H9 (cell line): ENCODE data around the gene GNAO1. TPM values are rescaled to one million over a fixed set of nuclear protein-coding genes. Genes with fewer than 3 reads are reported as not detected.

ENCODE experiments used
- DNase-seq: peaks from one replicate; pipeline ENCODE4 v3.0.0-alpha.2; 2017
- H2AFZ ChIP-seq: one replicate; pipeline ENCODE4 v1.6.1; 2013; ENCODE audit warnings: mild to moderate bottlenecking, low read length, control low read depth, moderate library complexity
- H2AK5ac ChIP-seq: 2 replicates; pipeline ENCODE4 v1.6.1; 2013; ENCODE audit warnings: low read length, control low read depth, mixed read lengths; ENCODE audit not compliant: insufficient read length
- H2BK120ac ChIP-seq: one replicate; pipeline ENCODE4 v1.6.1; 2013; ENCODE audit warnings: low read depth, mild to moderate bottlenecking, low read length, control low read depth, inconsistent platforms; ENCODE audit not compliant: poor library complexity, severe bottlenecking
- H2BK12ac ChIP-seq: 2 replicates; pipeline ENCODE4 v1.6.1; 2013; ENCODE audit warnings: low read length, control low read depth, mixed read lengths, low read depth; ENCODE audit not compliant: insufficient read length
- H2BK15ac ChIP-seq: 2 replicates; pipeline ENCODE4 v1.6.1; 2013; ENCODE audit warnings: low read depth, low read length, control low read depth
- H2BK20ac ChIP-seq: one replicate; pipeline ENCODE4 v1.6.1; 2013; ENCODE audit warnings: low read depth, mild to moderate bottlenecking, low read length, control low read depth, inconsistent platforms; ENCODE audit not compliant: poor library complexity, severe bottlenecking
- H2BK5ac ChIP-seq: 2 replicates; pipeline ENCODE4 v1.6.1; 2013; ENCODE audit warnings: low read length, control low read depth, mixed read lengths; ENCODE audit not compliant: insufficient read length
- H3K14ac ChIP-seq: 2 replicates; pipeline ENCODE4 v1.6.1; 2013; ENCODE audit warnings: low read length, control low read depth; ENCODE audit not compliant: insufficient read depth
- H3K18ac ChIP-seq: 2 replicates; pipeline ENCODE4 v1.6.1; 2013; ENCODE audit warnings: low read depth, mild to moderate bottlenecking, mixed read lengths, low read length, control low read depth; ENCODE audit not compliant: insufficient read length
- H3K23ac ChIP-seq: 2 replicates; pipeline ENCODE4 v1.6.1; 2013; ENCODE audit warnings: low read length, control low read depth, mixed read lengths, low read depth; ENCODE audit not compliant: insufficient read length
- H3K23me2 ChIP-seq: 2 replicates; pipeline ENCODE4 v1.6.1; 2013; ENCODE audit warnings: low read depth, mild to moderate bottlenecking, mixed read lengths, low read length, control low read depth; ENCODE audit not compliant: insufficient read length, poor library complexity, severe bottlenecking
- H3K27ac ChIP-seq: 2 replicates; pipeline ENCODE4 v1.5.1; 2013; ENCODE audit warnings: low read length, control low read depth, mixed read lengths, low read depth; ENCODE audit not compliant: insufficient read length
- H3K27me3 ChIP-seq: 2 replicates; pipeline ENCODE4 v1.6.1; 2013; ENCODE audit warnings: low read length, control low read depth, inconsistent platforms; ENCODE audit not compliant: insufficient read depth
- H3K4ac ChIP-seq: 2 replicates; pipeline ENCODE4 v1.6.1; 2013; ENCODE audit warnings: low read depth, mild to moderate bottlenecking, control low read depth, inconsistent platforms, low read length, moderate library complexity
- H3K4me1 ChIP-seq: 2 replicates; pipeline ENCODE4 v1.6.1; 2013; ENCODE audit warnings: low read length, control low read depth, inconsistent platforms; ENCODE audit not compliant: insufficient read depth
- H3K4me2 ChIP-seq: 2 replicates; pipeline ENCODE4 v1.6.1; 2013; ENCODE audit warnings: low read length, control low read depth, mixed read lengths; ENCODE audit not compliant: insufficient read length, insufficient read depth
- H3K56ac ChIP-seq: 2 replicates; pipeline ENCODE4 v1.6.1; 2013; ENCODE audit warnings: low read depth, mild to moderate bottlenecking, mixed read lengths, low read length, control low read depth; ENCODE audit not compliant: insufficient read length
- H3K79me1 ChIP-seq: 2 replicates; pipeline ENCODE4 v1.6.1; 2013; ENCODE audit warnings: low read depth, mild to moderate bottlenecking, moderate library complexity, low read length, control low read depth, inconsistent platforms; ENCODE audit not compliant: insufficient read depth, poor library complexity, severe bottlenecking
- H3K79me2 ChIP-seq: 2 replicates; pipeline ENCODE4 v1.6.1; 2013; ENCODE audit warnings: low read length, control low read depth, inconsistent platforms; ENCODE audit not compliant: insufficient read depth
- H3K9ac ChIP-seq: 2 replicates; pipeline ENCODE4 v1.6.1; 2013; ENCODE audit warnings: low read length, control low read depth, mixed read lengths; ENCODE audit not compliant: insufficient read length; ENCODE audit errors: extremely low read depth
- H3K9me3 ChIP-seq: one replicate; pipeline ENCODE4 v1.6.1; 2013; ENCODE audit warnings: low read depth, low read length, inconsistent platforms; ENCODE audit not compliant: control insufficient read depth
- H3T11ph ChIP-seq: one replicate; pipeline ENCODE4 v1.6.1; 2013; ENCODE audit warnings: mild to moderate bottlenecking, low read length, control low read depth, inconsistent platforms
- H4K20me1 ChIP-seq: one replicate; pipeline ENCODE4 v1.6.1; 2013; ENCODE audit not compliant: control insufficient read depth, insufficient read length, insufficient read depth
- H4K5ac ChIP-seq: 2 replicates; pipeline ENCODE4 v1.6.1; 2013; ENCODE audit warnings: low read depth, mild to moderate bottlenecking, mixed read lengths, low read length, control low read depth; ENCODE audit not compliant: insufficient read length
- H4K8ac ChIP-seq: replicated peaks from 2 replicates; pipeline ENCODE4 v1.6.1; 2013; ENCODE audit warnings: low read length, control low read depth, mixed read lengths, low read depth; ENCODE audit not compliant: insufficient read length
- H4K91ac ChIP-seq: 2 replicates; pipeline ENCODE4 v1.6.1; 2013; ENCODE audit warnings: low read depth, mild to moderate bottlenecking, moderate library complexity, mixed read lengths, low read length, control low read depth; ENCODE audit not compliant: insufficient read length
- H3K27ac Mint-ChIP-seq, 3 experiments: 2 replicates in 2 of 3; 3 replicates in 1 of 3; pipeline ENCODE4 v1.8.0; 2020 to 2021; ENCODE audit warnings: mixed read lengths in 3 of 3, mild to moderate bottlenecking in 1 of 3, moderate library complexity in 1 of 3
- H3K27me3 Mint-ChIP-seq: 2 replicates; pipeline ENCODE4 v1.8.0; 2021; ENCODE audit warnings: low read depth, mild to moderate bottlenecking, moderate library complexity, mixed read lengths
- H3K36me3 Mint-ChIP-seq, 3 experiments: 2 replicates in 2 of 3; 3 replicates in 1 of 3; pipeline ENCODE4 v1.8.0; 2020 to 2021; ENCODE audit warnings: low read depth in 3 of 3, mixed read lengths in 3 of 3; ENCODE audit not compliant: insufficient read depth in 1 of 3
- H3K4me1 Mint-ChIP-seq, 2 experiments: 2 replicates each; pipeline ENCODE4 v1.8.0; 2020; ENCODE audit warnings: mixed read lengths in 2 of 2
- H3K4me3 Mint-ChIP-seq, 2 experiments: 2 replicates in 1 of 2; 3 replicates in 1 of 2; pipeline ENCODE4 v1.8.0; 2020 to 2021; ENCODE audit warnings: mild to moderate bottlenecking in 2 of 2, mixed read lengths in 2 of 2, moderate library complexity in 1 of 2
- H3K9me3 Mint-ChIP-seq, 2 experiments: 2 replicates in 1 of 2; 3 replicates in 1 of 2; pipeline ENCODE4 v1.8.0; 2020; ENCODE audit warnings: mild to moderate bottlenecking in 2 of 2, mixed read lengths in 2 of 2, moderate library complexity in 1 of 2
- CTCF ChIP-seq: fragments of 200-600 bp; sonication (generic); conservative IDR thresholded peaks from 3 replicates; pipeline ENCODE4 v1.8.0; 2021; ENCODE audit warnings: antibody characterized with exemption, mild to moderate bottlenecking
- WGBS: extraction: QIAGEN DNeasy Blood & Tissue Kit; methylation state at CpG from one replicate; pipeline ENCODE4 v1.1.7; 2013; ENCODE audit warnings: missing lambda C conversion rate, low lambda C conversion rate, mixed read lengths; ENCODE audit not compliant: insufficient read length; ENCODE audit errors: extremely low coverage; 5-methylcytosine and 5-hydroxymethylcytosine counted together
- total RNA-seq: library from RNA; stranded (reverse); gene quantifications from 2 replicates; pipeline ENCODE4 v1.2.1, GENCODE V29; 2021

The GNAO1 gene
- total RNA-seq, 1 experiment from 2014 or later: 16.9 TPM

GRCh38 chr16:56278196-56278855 is 87.0 kb downstream of the GNAO1 start:
- H4K5ac ChIP-seq: no peak overlapping the region
- H3T11ph ChIP-seq: no peak overlapping the region
- Mint-ChIP-seq H3K27ac (peak overlapping the region in 1 of 3 experiments; percentile 60; a peak in 2 of 7 replicates), H3K36me3 (peaks cover 10 to 27% (median 24%) of the 10 kb centered on the region in 3 experiments), H3K27me3 (no peaks in the 10 kb centered on the region; the same call in 1 of the 2 replicates), H3K4me1 (peaks cover 70 to 73% of the 10 kb centered on the region in 2 experiments), H3K9me3 (peaks cover 11 to 12% of the 10 kb centered on the region in 2 experiments), H3K4me3 (no peak overlapping the region; a peak in 1 of 5 replicates)
- H3K23me2 ChIP-seq: no peaks in the 10 kb centered on the region
- H3K4me2 ChIP-seq: no peak overlapping the region
- no peak overlapping the region for H3K23ac ChIP-seq
- no peak overlapping the region for H2BK15ac ChIP-seq
- H3K4ac ChIP-seq: no peak overlapping the region
- no peak overlapping the region for H3K14ac ChIP-seq
- no peaks in the 10 kb centered on the region for H3K79me1 ChIP-seq
- H2BK12ac ChIP-seq: no peak overlapping the region
- no peak overlapping the region for H4K8ac ChIP-seq
- H4K20me1 ChIP-seq: no peaks in the 10 kb centered on the region
- H3K9ac ChIP-seq: no peak overlapping the region
- DNase-seq: no peak
- no peaks in the 10 kb centered on the region for H3K27me3 ChIP-seq
- H3K79me2 ChIP-seq: no peaks in the 10 kb centered on the region
- H3K4me1 ChIP-seq: peaks cover 25% of the 10 kb centered on the region
- no peak for TF ChIP-seq CTCF
- H3K18ac ChIP-seq: no peak overlapping the region
- no peak overlapping the region for H2BK120ac ChIP-seq
- no peak overlapping the region for H3K27ac ChIP-seq
- H4K91ac ChIP-seq: peak overlapping the region; percentile 17
- no peak overlapping the region for H2BK20ac ChIP-seq
- H2AFZ ChIP-seq: no peak overlapping the region
- no peak overlapping the region for H2BK5ac ChIP-seq
- no CpG with 5 or more reads among the region's 9 CpGs for WGBS
- H3K56ac ChIP-seq: no peak overlapping the region
- H3K9me3 ChIP-seq: no peaks in the 10 kb centered on the region
- H2AK5ac ChIP-seq: no peak overlapping the region
